Metanephros (tissue), 2 donors: ENCODE measurements around the gene ZNF652. TPM values are rescaled to one million over a fixed set of nuclear protein-coding genes. Genes with fewer than 3 reads are reported as not detected.

ENCODE experiments used
- small RNA-seq: library from RNA; depleted of rRNA; stranded (forward); fragments of <200 nt; gene quantifications from one replicate; pipeline ENCODE3, GENCODE V24; 2014; ENCODE audit warnings: low replicate concordance
- total RNA-seq: library from RNA; depleted of rRNA; stranded (reverse); fragments of >200 nt; gene quantifications from one replicate; pipeline ENCODE4 v1.2.3, GENCODE V29; 2014

ZNF652 gene
- 35.6 TPM for total RNA-seq

GRCh38 chr17:49361902-49362722 lies at the start of gene ZNF652:
ZNF652 (minus strand) TSS chr17:49362250; CDS start chr17:49317725, 44,525 bp downstream.

Small RNA genes lying within 50 kb of the gene (small RNA-seq; reads per million reads assigned to genes)
- not detected for gene MIR6129

Other genes starting within 250 kb of the ZNF652 start
- 1.5 TPM for gene B4GALNT2, start 229.5 kb downstream of the ZNF652 start, total RNA-seq
- gene GNGT2, start 151.7 kb downstream of the ZNF652 start, total RNA-seq: 0.41 TPM
- 5.5 TPM for gene ABI3, start 151.5 kb downstream of the ZNF652 start, total RNA-seq
- gene PHOSPHO1, start 131.5 kb downstream of the ZNF652 start, total RNA-seq: 23.2 TPM
- gene PHB1, start 52.6 kb upstream of the ZNF652 start, total RNA-seq: 141 TPM
- 12.1 TPM for gene NGFR, start 133.0 kb upstream of the ZNF652 start, total RNA-seq
- gene NXPH3, start 213.6 kb upstream of the ZNF652 start, total RNA-seq: 0.93 TPM